Peyer's patch (tissue), 4 donors: Measurements from ENCODE around the gene ARHGAP15.

Source experiments
- CTCF ChIP-seq, 6 experiments: fragments of 450-650 bp in 4 of 6; fragments of 200-600 bp in 2 of 6; sonication (generic) in 1 of 6; IDR thresholded peaks; one replicate each; pipeline ENCODE4 v1.5.1; 2017 to 2019; ENCODE audit warnings: antibody characterized with exemption in 6 of 6, mild to moderate bottlenecking in 3 of 6, moderate library complexity in 1 of 6
- POLR2A ChIP-seq, 2 donors: fragments of 450-650 bp; IDR thresholded peaks; one replicate each; pipeline ENCODE4 v1.5.1; 2017; ENCODE audit warnings: antibody characterized with exemption in 2 of 2, mild to moderate bottlenecking in 2 of 2, moderate library complexity in 2 of 2

DNA sequence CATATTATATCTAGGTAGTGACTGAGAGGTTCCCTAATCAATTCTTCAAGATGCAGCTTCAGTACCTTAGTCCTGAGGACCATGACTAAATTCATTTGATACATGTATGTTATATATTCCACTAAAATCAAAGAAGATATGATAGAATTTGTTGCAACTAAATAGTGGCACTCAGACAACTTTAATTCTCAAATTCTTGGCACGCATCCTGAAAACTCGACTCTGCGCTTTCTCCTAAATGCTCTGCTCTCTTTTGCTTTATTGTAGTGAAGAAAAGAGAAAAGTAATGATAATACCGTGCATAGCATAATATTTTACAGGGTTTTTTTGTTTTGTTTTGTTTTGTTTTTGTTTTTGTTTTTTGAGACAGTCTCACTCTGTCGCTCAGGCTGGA, 475.3 kb downstream of the ARHGAP15 start:
- TF ChIP-seq CTCF (IDR thresholded peaks at IDR 0.05): no peak
- TF ChIP-seq POLR2A (IDR thresholded peaks at IDR 0.05): no peak
